HG03342 (cell line): Measurements from ENCODE around the gene MSI2.

ENCODE experiments used
- ATAC-seq: cut with Tn5 transposase; IDR thresholded peaks from one replicate; pipeline ENCODE4 v1.9.1; 2021; ENCODE audit warnings: mild to moderate bottlenecking, moderate library complexity; ENCODE audit not compliant: unreplicated experiment

The MSI2 gene

GRCh38 chr17:57514614-57515013, 258.3 kb downstream of the MSI2 start:
- ATAC-seq: no peak

GRCh38 chr17:57515662-57516211, 259.4 kb downstream of the MSI2 start:
- ATAC-seq: no peak

- ATAC-seq: no peak
Observed at GRCh38 chr17:57516290-57517230, 260.2 kb downstream of the MSI2 start.

DNA sequence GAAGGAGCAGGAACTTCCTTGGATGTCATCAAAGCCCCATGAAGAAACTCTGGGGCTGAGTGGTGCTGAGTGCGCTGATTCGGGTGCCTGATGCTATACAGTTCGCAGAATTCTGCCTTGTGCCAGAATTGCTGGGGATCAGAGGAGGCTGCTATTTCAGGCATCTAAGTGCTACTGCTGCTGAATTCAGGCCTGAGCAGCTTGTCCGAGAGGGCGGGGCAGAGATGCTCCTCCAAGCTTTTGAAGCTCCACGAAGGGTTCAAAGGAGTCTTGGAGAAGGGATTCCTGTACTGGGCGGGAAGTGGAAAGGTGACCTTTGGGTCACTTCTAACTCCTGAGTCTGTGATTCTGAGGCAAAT, 260.9 kb downstream of the MSI2 start:
- ATAC-seq: no peak

- ATAC-seq: no peak
Observed at GRCh38 chr17:57517632-57518456, 261.5 kb downstream of the MSI2 start.

DNA sequence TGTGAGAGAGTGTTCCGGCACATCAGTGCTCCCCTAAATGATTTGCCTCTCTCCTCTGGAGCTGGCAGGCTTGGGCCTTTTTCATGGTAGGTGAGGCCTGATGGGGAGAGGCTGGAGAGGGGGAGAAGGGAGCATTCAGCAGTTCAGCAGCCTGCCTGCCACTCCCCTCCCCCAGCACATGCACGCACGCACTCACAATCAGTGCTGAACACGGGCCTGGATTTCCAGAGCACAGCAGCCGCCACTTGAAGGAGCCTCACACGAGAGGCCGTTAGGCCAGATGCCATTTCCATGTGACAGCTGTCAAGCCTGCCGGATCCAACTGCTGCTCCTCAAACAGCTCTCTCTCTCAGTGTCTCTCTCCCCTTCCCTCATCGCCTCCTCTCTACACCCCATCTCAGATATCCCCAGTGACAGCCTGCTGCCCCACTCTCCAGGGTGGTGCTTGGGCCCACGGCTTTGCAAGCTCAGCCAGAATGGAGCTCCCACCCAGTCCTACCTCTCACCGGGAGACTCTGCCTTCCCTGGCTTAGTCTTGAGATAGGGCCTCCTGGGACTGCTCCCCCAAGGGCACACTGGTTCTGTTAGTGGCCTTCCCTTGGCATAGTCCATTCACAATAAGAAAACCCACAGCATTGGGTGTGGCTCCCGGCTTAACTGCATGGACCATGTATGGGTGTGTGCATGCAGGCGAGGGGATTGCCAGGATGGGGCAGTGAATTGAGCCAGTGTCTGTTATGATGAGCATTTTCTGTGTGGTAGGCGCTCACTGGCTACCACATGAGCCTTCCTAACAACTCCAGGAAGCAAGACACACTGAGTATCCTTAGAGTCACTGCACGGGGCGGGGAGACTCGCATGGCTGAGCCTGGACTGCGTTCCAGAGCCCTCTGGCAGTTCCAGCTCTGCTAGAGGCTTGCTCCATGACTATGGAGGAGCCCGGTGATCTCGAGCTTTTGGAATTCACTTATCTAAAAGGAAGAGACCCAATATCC, 262.6 kb downstream of the MSI2 start:
- ATAC-seq: no peak

DNA sequence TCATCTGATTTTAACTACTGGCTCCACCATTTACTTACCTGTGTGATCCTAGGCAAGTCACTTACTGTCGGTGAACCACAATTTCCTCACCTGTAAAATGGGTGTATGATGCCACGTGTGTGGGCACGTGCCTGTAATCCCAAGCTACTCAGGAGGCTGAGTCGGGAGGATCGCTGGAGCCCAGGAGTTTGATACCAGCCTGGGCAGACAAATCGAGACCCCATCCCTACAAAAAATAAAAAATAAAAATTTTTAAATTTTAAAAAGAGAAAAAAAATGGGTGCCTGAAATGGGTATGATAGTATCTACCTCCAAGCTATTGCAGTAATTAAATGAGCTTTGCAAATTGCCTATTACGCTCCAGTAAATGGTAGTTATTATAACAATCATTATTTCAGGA, 263.5 kb downstream of the MSI2 start:
- ATAC-seq: no peak

- no peak for ATAC-seq
Observed at GRCh38 chr17:57521606-57522005, 265.3 kb downstream of the MSI2 start.

DNA sequence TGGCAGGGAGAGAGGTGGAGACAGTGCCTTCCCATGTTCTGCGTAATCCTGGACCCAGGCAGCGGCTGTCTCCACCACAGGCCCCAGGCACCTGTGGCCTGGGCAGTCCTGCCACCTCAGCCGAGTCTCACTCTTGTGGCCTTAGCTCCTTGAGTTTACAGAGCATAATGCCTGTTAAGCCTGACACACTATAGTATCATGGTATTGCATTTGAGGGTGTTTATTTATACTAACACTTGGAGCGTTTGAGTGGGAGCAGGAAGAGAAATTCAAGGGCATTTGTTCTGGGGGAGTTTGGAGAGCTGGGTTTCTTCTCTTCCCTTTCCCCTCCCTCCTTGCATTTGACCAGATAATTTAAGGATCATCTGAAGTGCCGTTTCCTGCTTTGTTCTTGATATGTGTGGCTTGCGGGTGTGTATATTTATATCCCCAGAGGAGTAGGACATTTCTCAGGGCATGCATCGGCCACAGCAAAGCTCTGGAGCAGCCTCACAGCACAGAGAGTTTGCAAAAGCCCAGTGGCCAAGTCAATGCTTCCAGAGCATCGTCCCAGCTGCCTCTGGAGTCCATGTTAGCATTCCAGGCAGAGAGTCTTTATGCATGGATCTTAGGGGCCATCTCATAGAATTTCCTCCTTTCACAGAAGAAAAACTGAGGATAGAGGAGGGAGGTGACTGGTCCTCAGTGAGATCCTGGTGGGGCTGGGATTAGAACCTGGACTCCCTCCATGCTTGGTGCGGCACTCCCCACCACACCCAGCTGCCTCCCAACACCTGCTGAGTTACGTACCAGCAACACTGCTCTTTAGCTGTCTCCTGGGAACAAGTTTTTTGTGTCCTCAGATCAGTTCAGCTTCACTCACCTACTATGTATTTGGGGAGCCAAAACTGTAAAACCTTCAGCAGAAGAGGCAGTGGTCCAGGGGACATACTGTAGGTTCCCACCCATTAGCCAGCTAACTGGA, 266.0 kb downstream of the MSI2 start:
- no peak for ATAC-seq

DNA sequence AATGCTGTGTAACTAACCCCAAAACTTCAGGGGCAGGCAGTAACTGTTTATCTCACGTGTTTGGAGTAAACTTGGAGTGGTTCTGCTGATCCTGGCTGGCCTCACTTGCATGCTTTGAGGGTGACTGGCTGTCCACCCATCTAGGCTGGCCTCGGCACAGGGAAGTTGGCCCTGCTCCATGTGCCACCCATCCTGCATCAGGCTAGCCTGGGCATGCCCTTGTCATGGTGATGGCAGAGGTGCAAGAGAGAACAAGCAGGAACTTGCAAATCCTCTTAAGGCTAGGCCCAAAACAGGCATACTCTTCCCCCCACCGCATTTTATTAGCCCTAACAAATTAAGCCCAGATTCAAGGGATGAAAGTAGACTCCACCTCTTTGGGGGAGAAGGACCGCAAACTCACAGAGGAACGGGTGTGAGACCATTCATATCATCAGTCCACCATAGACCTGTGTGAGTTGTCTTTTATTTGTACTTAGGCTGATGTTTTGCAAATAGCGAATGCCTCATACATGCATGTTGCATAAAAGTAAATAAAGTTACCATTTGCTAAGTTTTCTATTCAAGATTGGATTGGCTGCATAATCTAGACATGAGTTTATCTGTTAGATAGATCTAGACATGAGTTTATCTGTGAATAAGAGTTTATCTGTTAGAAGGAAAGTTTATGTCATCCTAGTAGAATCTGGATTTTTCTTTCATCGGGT, 267.8 kb downstream of the MSI2 start:
- ATAC-seq: no peak

DNA sequence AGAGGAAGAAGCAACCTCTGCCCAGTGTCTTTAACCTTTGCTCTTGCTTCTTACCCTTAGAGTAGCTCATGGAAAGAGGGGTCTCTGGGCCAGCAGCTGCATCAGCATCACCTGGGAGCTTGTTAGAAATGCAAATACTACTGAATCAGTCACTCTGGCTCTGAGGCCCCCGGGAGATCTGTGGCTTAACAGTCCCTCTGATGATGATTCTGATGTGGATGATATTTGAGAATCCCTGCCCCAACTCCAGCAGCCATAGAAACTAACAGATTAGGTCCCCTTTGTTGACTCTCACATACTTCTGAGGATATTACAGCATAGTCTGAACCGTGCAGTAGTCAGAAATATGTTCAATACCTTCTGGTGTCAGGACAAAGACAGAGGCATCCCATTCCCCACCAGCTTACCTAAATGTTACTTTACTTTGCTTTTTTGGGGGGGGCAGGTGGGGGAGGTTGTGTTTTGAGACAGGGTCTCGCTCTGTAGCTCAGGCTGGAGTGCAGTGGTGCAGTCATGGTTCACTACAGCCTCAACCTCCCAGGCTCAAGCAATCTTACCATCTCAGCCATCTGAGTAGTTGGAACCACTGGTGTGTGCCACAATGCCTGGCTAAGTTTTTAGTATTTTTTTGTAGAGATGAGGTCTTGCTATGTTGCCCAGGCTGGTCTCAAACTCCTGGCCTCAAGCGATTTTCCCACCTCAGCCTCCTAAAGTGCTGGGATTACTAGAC, 268.7 kb downstream of the MSI2 start:
- peak; percentile 46 for ATAC-seq

GRCh38 chr17:57527221-57528057, 271.1 kb downstream of the MSI2 start:
- no peak for ATAC-seq

DNA sequence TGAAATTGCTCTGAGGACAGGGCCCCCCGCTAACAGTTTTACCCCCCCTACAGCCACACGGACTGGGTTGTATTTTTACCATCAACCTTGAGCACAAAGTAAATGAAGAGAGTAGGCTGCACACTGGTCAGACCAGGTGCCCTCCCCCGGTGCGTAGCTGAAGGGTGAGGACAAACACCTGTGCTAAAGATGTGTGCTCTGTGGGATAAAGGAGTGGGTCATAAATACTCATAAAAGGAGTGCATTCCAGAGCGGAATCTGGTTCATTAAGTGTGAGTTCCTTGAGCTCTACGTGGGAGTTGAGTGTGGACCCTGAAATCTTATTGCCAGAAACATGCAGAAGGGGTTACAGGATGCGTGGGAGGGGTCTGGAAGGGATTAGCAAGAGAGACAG, 271.7 kb downstream of the MSI2 start:
- ATAC-seq: no peak

- no peak for ATAC-seq
Observed at GRCh38 chr17:57530026-57530425, 273.7 kb downstream of the MSI2 start.

DNA sequence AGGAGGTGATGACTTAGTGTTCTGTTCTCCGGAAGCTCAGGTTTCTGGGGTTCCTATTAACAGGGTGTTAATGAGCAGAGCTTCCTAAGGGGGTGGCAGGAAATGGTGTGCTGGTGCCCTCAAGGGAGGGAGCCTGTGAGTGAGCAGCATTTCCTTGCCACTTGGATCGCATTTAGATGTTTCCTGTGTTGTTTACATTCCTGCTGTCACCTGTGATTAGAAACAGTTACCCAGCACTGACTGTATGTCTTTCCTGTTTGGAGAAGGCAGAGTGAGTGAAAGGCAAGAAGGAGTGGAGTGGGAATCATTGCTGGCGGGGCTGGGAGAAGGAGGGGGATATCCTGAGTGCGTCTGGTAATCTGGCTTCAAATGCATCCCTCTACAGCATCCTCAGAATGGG, 274.2 kb downstream of the MSI2 start:
- no peak for ATAC-seq

DNA sequence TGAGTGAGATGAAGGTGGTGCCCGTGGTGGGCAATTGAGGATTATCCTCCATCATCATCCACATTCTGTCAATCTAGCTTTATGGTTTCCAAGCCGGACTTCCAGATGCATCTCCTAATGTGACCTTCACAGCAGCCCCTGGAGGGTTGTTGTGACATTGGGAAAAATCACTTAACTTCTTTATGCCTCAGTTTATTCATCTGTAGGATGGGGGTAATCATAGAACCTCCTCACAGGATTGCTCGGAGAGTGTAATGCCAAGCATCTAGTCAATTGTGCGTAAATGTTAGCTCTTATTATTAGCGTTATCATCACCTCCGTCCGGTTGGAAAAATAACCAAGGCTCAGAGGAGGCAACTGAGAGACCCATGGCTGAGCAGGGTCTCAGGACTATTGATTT, 274.8 kb downstream of the MSI2 start:
- no peak for ATAC-seq
